ENCODE results near the gene TUBG1. TPM values are rescaled to one million over a fixed set of nuclear protein-coding genes. Genes with fewer than 3 reads are reported as not detected.

The TUBG1 gene
- total RNA-seq, 6 donors from 2014 or later, result 27.3 to 55.4 (median 31.8) TPM

- Histone ChIP-seq H3K36me3 (no peaks in the 10 kb centered on the region), H3K9me3 (no peaks in the 10 kb centered on the region), H3K27ac (no peak overlapping the region), H3K4me1 (no peaks in the 10 kb centered on the region), H3K27me3 (no peaks in the 10 kb centered on the region), H3K4me3 (no peak overlapping the region)
- DNase-seq (no peak), ATAC-seq (ENCODE audit: low FRiP score in 2 of 2) (no peak)
- TF ChIP-seq POLR2AphosphoS5 (IDR thresholded peaks at IDR 0.05) (no peak), EP300 (IDR thresholded peaks at IDR 0.05) (no peak), POLR2A (IDR thresholded peaks at IDR 0.05) (no peak)
- TF ChIP-seq, protein P1, sequence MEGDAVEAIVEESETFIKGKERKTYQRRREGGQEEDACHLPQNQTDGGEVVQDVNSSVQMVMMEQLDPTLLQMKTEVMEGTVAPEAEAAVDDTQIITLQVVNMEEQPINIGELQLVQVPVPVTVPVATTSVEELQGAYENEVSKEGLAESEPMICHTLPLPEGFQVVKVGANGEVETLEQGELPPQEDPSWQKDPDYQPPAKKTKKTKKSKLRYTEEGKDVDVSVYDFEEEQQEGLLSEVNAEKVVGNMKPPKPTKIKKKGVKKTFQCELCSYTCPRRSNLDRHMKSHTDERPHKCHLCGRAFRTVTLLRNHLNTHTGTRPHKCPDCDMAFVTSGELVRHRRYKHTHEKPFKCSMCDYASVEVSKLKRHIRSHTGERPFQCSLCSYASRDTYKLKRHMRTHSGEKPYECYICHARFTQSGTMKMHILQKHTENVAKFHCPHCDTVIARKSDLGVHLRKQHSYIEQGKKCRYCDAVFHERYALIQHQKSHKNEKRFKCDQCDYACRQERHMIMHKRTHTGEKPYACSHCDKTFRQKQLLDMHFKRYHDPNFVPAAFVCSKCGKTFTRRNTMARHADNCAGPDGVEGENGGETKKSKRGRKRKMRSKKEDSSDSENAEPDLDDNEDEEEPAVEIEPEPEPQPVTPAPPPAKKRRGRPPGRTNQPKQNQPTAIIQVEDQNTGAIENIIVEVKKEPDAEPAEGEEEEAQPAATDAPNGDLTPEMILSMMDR (IDR thresholded peaks at IDR 0.05), result no peak
- 88 to 90% methylated on average over 4 of the region's 4 CpGs for WGBS, 2 donors
Measured at GRCh38 chr17:42640121-42640520, 30.6 kb downstream of the TUBG1 start.

- no peak for ATAC-seq (ENCODE audit: low FRiP score in 2 of 2)
- no peaks in the 10 kb centered on the region for H3K9me3 ChIP-seq
- no peaks in the 10 kb centered on the region for H3K36me3 ChIP-seq
- no peak overlapping the region for H3K27ac ChIP-seq
- no peaks in the 10 kb centered on the region for H3K27me3 ChIP-seq
- no peaks in the 10 kb centered on the region for H3K4me1 ChIP-seq
- TF ChIP-seq, protein P1 (IDR thresholded peaks at IDR 0.05), result no peak
- TF ChIP-seq POLR2AphosphoS5 (IDR thresholded peaks at IDR 0.05), result no peak
- no peak for TF ChIP-seq EP300 (IDR thresholded peaks at IDR 0.05)
- TF ChIP-seq POLR2A (IDR thresholded peaks at IDR 0.05), result no peak
- WGBS, 2 donors, result 29 to 42% methylated on average over 2 of the region's 2 CpGs
- no peak overlapping the region for H3K4me3 ChIP-seq
- no peak for DNase-seq
Measured at GRCh38 chr17:42642336-42642735, 32.9 kb downstream of the TUBG1 start.

DNA sequence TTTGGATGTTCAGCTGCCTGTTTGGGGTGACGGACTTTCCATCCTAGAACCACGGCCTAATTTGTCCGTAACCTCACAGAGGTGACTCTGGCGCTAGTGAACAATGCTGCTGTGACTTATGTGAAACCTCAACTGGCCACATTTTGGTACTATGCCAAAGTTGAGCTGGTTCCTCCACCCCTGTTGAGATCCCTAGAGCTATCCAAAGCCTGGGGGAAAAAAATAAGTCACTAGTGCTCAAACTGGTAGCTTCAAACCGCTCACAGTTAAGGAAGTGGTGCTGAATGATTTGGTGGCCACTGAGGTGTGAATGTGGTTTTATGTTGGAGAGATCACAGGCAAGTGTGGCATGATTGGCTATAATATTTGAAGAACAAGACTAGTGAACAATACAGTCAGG lies 38.3 kb downstream of the TUBG1 start:
- TF ChIP-seq EP300 (IDR thresholded peaks at IDR 0.05), result no peak
- TF ChIP-seq POLR2AphosphoS5 (IDR thresholded peaks at IDR 0.05), result no peak
- TF ChIP-seq POLR2A (IDR thresholded peaks at IDR 0.05), result no peak
- TF ChIP-seq, protein P1 (IDR thresholded peaks at IDR 0.05), result no peak
- no peaks in the 10 kb centered on the region for H3K4me1 ChIP-seq
- H3K27me3 ChIP-seq, result no peaks in the 10 kb centered on the region
- H3K27ac ChIP-seq, result no peak overlapping the region
- H3K4me3 ChIP-seq, result no peak overlapping the region
- WGBS, 2 donors, result 78 to 80% methylated on average over 5 of the region's 5 CpGs
- ATAC-seq (ENCODE audit: low FRiP score in 2 of 2), result no peak
- no peaks in the 10 kb centered on the region for H3K36me3 ChIP-seq
- no peak for DNase-seq
- H3K9me3 ChIP-seq, result no peaks in the 10 kb centered on the region

DNA sequence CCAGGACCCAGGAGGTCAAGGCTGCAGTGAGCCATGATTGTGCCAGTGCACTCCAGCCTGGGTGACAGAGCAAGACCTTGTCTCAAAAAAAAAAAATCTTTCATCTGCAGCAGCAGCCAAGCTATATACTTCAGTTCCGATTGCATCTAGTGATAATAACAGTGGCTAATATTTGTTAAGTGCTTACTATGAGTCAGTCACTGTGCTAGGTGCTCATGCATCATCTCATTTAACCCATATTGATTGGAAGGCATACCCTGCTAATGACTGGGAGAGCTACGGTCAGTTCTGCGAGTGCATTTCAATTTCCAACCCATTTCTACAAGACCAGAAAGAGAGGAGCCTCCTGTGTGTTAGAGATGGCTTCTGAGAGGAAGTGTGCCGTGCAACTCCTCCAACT lies 41.9 kb downstream of the TUBG1 start:
- no peak overlapping the region for H3K4me3 ChIP-seq
- H3K9me3 ChIP-seq, result no peaks in the 10 kb centered on the region
- H3K36me3 ChIP-seq, result no peaks in the 10 kb centered on the region
- no peak for TF ChIP-seq POLR2A (IDR thresholded peaks at IDR 0.05)
- TF ChIP-seq EP300 (IDR thresholded peaks at IDR 0.05), result no peak
- TF ChIP-seq, protein P1 (IDR thresholded peaks at IDR 0.05), result no peak
- TF ChIP-seq POLR2AphosphoS5 (IDR thresholded peaks at IDR 0.05), result no peak
- H3K27ac ChIP-seq, result no peak overlapping the region
- 72 to 76% methylated on average over 4 of the region's 4 CpGs for WGBS, 2 donors
- no peak for DNase-seq
- H3K27me3 ChIP-seq, result peaks cover 0 to 4% (median 0%) of the 10 kb centered on the region in 4 donors
- ATAC-seq (ENCODE audit: low FRiP score in 2 of 2), result no peak
- H3K4me1 ChIP-seq, result peaks cover 3 to 15% (median 11%) of the 10 kb centered on the region in 4 donors

Data from upper lobe of left lung (tissue), 6 donors.